WTC11 (cell line): ENCODE results near the gene VSX1.

Source experiments
- TEAD1 ChIP-seq: sonication (generic); formaldehyde crosslinking; IDR thresholded peaks from 2 replicates; pipeline ENCODE4 v1.8.0; 2022; ENCODE audit warnings: mild to moderate bottlenecking, missing genetic modification reagents
- ZBTB21 ChIP-seq: sonication (generic); formaldehyde crosslinking; IDR thresholded peaks from 2 replicates; pipeline ENCODE4 v1.8.1; 2023; ENCODE audit warnings: mild to moderate bottlenecking, missing genetic modification reagents, borderline replicate concordance
- ZNF416 ChIP-seq: fragments of 250-450 bp; sonication (Bioruptor Pico); IDR thresholded peaks from 2 replicates; pipeline ENCODE4 v1.9.0; 2021; ENCODE audit warnings: mild to moderate bottlenecking, inconsistent platforms
- TF ChIP-seq, protein P1 (sequence below): fragments of 200-600 bp; IDR thresholded peaks from 2 replicates; pipeline ENCODE4 v1.8.0; 2022; ENCODE audit warnings: antibody characterized with exemption

DNA sequence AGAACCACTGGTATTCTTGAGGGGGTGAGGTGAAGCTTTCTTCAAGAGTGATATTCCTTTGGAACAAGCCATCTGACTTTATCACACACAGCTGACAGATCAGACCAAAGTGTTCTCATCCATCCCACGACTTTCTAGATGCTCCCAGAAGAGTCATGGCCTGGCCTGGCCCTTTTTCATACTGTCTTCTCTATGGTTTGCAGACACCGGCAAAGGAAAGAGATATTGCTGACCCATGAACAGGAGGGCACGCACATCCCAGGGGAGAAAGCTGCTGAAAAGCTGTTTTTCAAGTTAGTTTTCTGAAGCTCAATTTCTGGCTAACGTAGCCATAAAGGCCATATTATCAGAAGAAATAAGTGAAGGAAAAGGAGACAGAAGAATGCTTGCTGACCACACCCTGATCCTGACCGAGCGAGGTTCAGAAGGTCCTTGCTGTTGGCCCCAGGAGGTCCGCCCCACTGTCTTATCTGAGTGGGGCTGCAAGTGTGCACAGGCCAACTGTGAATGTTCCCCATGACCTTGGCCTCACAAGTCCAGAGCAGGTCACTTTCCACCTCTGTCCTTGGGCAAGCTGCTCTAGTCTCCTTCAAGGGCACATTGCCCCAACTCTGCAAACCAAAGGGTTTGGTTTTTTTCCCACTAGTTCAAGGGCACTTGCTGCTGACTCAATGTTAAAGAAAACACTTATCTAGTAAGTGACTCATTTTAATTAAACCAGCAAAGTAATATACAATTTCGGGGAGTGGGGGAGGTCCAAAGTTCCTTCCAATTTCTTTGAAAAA, 26.0 kb downstream of the VSX1 start:
- TF ChIP-seq, protein P1, sequence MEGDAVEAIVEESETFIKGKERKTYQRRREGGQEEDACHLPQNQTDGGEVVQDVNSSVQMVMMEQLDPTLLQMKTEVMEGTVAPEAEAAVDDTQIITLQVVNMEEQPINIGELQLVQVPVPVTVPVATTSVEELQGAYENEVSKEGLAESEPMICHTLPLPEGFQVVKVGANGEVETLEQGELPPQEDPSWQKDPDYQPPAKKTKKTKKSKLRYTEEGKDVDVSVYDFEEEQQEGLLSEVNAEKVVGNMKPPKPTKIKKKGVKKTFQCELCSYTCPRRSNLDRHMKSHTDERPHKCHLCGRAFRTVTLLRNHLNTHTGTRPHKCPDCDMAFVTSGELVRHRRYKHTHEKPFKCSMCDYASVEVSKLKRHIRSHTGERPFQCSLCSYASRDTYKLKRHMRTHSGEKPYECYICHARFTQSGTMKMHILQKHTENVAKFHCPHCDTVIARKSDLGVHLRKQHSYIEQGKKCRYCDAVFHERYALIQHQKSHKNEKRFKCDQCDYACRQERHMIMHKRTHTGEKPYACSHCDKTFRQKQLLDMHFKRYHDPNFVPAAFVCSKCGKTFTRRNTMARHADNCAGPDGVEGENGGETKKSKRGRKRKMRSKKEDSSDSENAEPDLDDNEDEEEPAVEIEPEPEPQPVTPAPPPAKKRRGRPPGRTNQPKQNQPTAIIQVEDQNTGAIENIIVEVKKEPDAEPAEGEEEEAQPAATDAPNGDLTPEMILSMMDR = no peak
- TF ChIP-seq ZBTB21 (CRISPR knock-in tag) = no peak
- TF ChIP-seq ZNF416 (CRISPR knock-in tag) = no peak
- no peak for TF ChIP-seq TEAD1 (CRISPR knock-in tag)
